ENCODE results near the gene MBD3. TPM values are rescaled to one million over a fixed set of nuclear protein-coding genes. Genes with fewer than 3 reads are reported as not detected.

Gene MBD3
- total RNA-seq, 2 experiments from 2014 or later, result 34.3 to 35.2 TPM

DNA sequence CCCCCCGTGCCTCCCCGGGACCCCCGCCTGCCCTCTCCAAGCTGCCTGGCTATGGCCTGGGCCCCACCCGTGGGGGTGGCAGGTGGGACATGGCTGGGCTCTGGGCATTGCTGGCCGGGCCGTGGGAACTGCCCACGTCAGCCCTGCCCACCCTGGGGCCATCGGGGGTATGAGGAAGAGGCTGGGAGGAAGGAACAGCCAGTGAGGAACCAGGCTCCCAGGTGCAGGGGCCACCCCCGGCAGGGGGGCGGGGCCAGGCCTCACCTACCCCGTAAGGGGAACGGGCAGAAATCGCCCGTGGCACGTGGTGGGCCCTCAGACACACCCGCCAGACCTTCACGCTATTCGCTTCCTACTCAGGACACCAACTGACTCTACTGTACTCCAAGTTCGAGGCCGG lies 37.3 kb upstream of the MBD3 start:
- H3K4me3 Mint-ChIP-seq, result no peak overlapping the region
- ATAC-seq (ENCODE audit: poor library complexity) (no peak), DNase-seq (no peak)
- H3K27ac ChIP-seq (ENCODE audit: low read depth in 1 of 2, low read length in 2 of 2), result no peak overlapping the region
- intact Hi-C loops (cut with DNase I, micrococcal nuclease), result no loop called here
- TF ChIP-seq, protein P1, sequence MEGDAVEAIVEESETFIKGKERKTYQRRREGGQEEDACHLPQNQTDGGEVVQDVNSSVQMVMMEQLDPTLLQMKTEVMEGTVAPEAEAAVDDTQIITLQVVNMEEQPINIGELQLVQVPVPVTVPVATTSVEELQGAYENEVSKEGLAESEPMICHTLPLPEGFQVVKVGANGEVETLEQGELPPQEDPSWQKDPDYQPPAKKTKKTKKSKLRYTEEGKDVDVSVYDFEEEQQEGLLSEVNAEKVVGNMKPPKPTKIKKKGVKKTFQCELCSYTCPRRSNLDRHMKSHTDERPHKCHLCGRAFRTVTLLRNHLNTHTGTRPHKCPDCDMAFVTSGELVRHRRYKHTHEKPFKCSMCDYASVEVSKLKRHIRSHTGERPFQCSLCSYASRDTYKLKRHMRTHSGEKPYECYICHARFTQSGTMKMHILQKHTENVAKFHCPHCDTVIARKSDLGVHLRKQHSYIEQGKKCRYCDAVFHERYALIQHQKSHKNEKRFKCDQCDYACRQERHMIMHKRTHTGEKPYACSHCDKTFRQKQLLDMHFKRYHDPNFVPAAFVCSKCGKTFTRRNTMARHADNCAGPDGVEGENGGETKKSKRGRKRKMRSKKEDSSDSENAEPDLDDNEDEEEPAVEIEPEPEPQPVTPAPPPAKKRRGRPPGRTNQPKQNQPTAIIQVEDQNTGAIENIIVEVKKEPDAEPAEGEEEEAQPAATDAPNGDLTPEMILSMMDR (IDR thresholded peaks at IDR 0.05), result no peak
- peaks cover 9% of the 10 kb centered on the region for H3K36me3 Mint-ChIP-seq (ENCODE audit: low read depth)
- ChIA-PET POLR2A (no interaction called here), CTCF (no interaction called here)
- H3K9me3 ChIP-seq (ENCODE audit: control insufficient read depth in 1 of 2, insufficient read depth in 1 of 2, low read length in 2 of 2), result peaks cover 0 to 5% of the 10 kb centered on the region in 2 experiments
- H3K9me3 Mint-ChIP-seq, result no peaks in the 10 kb centered on the region
- H3K27ac Mint-ChIP-seq, result no peak overlapping the region
- no peaks in the 10 kb centered on the region for H3K4me1 Mint-ChIP-seq (ENCODE audit: low read depth)
- H3K27me3 Mint-ChIP-seq, result no peaks in the 10 kb centered on the region
- no peaks in the 10 kb centered on the region for H3K4me1 ChIP-seq (ENCODE audit: insufficient read depth, low read length)
- H3K4me3 ChIP-seq (ENCODE audit: low read length), result no peak overlapping the region
- no peaks in the 10 kb centered on the region for H3K27me3 ChIP-seq (ENCODE audit: control insufficient read depth in 1 of 2, insufficient read depth in 2 of 2, low read length in 2 of 2)
- peaks cover 17% of the 10 kb centered on the region for H3K36me3 ChIP-seq (ENCODE audit: insufficient read depth, low read length)

DNA sequence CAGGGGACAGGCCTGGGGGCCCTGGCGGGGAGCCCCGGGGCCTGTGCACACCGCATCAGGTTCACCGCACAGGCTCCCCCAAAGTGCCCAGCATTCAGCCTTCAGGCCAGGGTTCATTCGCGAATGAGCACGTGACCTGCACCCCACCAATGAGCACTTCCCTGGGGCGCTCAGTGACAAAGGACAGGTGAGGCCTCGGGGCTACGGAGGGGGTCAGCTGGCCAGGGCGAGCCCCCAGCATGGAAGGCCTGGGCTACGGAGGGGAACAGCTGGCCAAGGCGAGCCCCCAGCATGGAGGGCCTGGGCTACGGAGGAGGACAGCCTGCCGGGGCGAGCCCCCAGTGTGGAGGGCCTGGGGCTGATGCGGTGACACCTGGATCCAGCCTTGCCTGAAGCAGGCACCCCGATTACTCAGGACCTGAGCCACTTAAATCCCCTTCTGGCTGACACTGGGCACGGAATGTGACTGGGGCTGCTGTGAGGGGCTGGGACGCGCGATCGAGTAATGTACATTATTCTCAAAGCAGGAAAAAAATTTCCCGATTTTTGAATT lies 36.7 kb upstream of the MBD3 start:
- Histone ChIP-seq H3K27ac (ENCODE audit: low read depth in 1 of 2, low read length in 2 of 2) (no peak overlapping the region), H3K27me3 (ENCODE audit: control insufficient read depth in 1 of 2, insufficient read depth in 2 of 2, low read length in 2 of 2) (no peaks in the 10 kb centered on the region), H3K36me3 (ENCODE audit: insufficient read depth, low read length) (peaks cover 13% of the 10 kb centered on the region), H3K9me3 (ENCODE audit: control insufficient read depth in 1 of 2, insufficient read depth in 1 of 2, low read length in 2 of 2) (peaks cover 0 to 3% of the 10 kb centered on the region in 2 experiments), H3K4me3 (ENCODE audit: low read length) (no peak overlapping the region), H3K4me1 (ENCODE audit: insufficient read depth, low read length) (no peaks in the 10 kb centered on the region)
- Mint-ChIP-seq H3K27me3 (no peaks in the 10 kb centered on the region), H3K36me3 (ENCODE audit: low read depth) (peaks cover 13% of the 10 kb centered on the region), H3K9me3 (no peaks in the 10 kb centered on the region), H3K27ac (no peak overlapping the region), H3K4me1 (ENCODE audit: low read depth) (peaks cover 5% of the 10 kb centered on the region), H3K4me3 (no peak overlapping the region)
- TF ChIP-seq, protein P1 (IDR thresholded peaks at IDR 0.05), result no peak
- CTCF ChIA-PET, result no interaction called here
- intact Hi-C loops (cut with DNase I, micrococcal nuclease), result no loop called here
- DNase-seq (no peak), ATAC-seq (ENCODE audit: poor library complexity) (no peak)
- POLR2A ChIA-PET, result no interaction called here

DNA sequence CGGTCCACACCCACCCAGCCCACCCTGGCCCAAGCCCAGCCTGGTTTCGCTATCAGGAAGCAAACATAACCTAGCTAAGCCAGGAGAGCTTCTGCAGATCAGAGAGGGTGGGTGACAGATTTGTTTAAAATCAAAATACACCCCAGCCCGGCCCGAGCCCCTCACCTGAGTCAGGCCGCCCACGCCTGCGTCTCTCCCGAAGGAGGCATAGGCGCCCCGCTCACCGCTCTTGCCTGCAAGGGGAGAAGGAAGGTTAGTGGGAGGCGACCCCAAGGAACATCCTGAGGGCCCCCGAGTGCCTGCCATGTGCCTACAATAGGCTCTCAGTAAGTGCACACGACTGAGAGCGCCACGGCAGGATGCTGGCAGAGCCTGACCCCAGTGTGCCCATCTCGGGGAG lies 34.5 kb upstream of the MBD3 start:
- H3K36me3 ChIP-seq (ENCODE audit: insufficient read depth, low read length), result peaks cover 20% of the 10 kb centered on the region
- no peaks in the 10 kb centered on the region for H3K27me3 ChIP-seq (ENCODE audit: control insufficient read depth in 1 of 2, insufficient read depth in 2 of 2, low read length in 2 of 2)
- H3K4me3 ChIP-seq (ENCODE audit: low read length), result no peak overlapping the region
- intact Hi-C loops (cut with DNase I, micrococcal nuclease), result no loop called here
- ChIA-PET POLR2A (no interaction called here), CTCF (no interaction called here)
- H3K27ac Mint-ChIP-seq, result no peak overlapping the region
- peaks cover 7% of the 10 kb centered on the region for H3K4me1 Mint-ChIP-seq (ENCODE audit: low read depth)
- no peak overlapping the region for H3K4me3 Mint-ChIP-seq
- ATAC-seq (ENCODE audit: poor library complexity), result no peak
- TF ChIP-seq, protein P1 (IDR thresholded peaks at IDR 0.05), result no peak
- no peaks in the 10 kb centered on the region for H3K27me3 Mint-ChIP-seq
- H3K4me1 ChIP-seq (ENCODE audit: insufficient read depth, low read length), result no peaks in the 10 kb centered on the region
- H3K27ac ChIP-seq (ENCODE audit: low read depth in 1 of 2, low read length in 2 of 2), result no peak overlapping the region
- DNase-seq, result no peak
- H3K9me3 ChIP-seq (ENCODE audit: control insufficient read depth in 1 of 2, insufficient read depth in 1 of 2, low read length in 2 of 2), result peaks cover 0 to 3% of the 10 kb centered on the region in 2 experiments
- peaks cover 19% of the 10 kb centered on the region for H3K36me3 Mint-ChIP-seq (ENCODE audit: low read depth)
- no peaks in the 10 kb centered on the region for H3K9me3 Mint-ChIP-seq
